ENCODE results near the gene SS18L1.

Gene SS18L1

DNA sequence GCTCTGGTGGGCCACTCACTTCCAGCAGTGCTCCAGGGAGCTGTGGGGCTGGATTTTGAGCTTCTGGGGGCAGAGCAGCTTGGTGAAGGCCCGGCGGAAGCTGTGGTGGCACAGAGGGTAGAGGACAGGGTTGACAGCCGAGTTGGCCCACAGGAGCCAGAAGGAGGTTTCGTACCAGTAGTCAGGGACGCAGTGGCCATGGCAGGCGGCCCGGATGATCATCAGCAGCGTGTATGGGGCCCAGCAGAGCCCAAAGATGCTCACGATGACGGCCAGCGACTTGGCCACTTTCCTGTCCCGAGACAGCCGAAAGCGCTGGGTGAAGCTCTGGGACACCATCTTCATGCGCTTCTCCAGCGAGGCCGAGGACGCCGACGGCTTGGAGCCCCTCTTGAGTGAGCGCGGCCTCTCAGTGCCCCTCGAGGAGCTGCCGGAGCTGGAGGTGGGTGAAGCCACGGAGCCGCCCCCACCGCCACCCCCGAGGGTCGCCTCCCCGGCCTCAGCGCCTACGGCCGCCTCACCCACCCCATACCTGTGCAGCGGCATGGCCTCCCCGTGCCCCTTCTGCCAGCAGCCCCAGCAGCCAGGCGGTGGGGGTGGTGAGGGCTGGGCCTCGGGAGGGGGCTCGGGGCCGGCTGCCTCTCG, 72.5 kb downstream of the SS18L1 start:
- DNase-seq = no peak

DNA sequence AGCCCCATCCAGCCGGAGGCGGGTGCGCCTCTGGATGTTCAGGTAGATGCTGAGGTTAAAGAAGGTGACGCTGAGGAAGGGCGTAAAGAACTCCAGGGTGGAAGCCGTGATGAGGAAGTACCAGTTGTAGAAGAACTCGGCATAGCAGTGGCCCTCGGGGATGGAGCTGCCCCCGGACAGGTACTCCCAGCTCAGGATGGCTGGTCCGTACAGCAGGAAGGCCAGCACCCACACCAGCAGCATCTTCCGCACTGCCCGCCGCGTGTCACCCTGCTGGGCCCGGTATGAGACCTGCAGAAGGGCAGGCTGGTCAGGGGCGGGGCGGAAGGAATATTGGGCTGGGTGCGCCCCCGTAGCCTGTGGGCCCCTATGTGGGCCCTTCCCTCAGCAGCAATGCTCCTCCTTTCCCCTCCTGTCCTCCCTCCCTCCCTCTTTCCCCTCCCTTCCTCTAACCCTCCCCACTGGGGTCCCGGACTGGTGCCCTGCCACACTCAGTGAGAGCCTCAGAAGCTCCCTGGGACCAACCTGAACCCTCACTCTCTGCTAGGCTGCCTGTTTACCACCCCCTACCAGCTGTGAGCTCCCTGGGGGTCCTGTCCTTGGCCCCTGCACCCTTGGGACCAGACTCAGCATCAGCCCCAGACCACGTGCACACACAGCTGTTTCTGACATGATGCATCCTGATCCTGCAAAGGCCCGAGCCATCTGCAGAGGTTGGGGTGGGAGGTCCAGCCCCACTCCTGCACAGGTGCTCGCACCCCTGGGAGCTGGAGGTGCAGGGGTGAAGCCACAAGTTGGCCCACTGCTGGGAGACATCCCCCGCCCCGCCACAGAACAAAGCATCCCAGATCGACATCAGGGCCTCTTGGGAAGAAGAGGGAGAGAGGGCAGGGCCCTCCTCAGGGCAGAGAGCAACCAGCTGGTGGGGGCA, 73.3 kb downstream of the SS18L1 start:
- DNase-seq = no peak

DNA sequence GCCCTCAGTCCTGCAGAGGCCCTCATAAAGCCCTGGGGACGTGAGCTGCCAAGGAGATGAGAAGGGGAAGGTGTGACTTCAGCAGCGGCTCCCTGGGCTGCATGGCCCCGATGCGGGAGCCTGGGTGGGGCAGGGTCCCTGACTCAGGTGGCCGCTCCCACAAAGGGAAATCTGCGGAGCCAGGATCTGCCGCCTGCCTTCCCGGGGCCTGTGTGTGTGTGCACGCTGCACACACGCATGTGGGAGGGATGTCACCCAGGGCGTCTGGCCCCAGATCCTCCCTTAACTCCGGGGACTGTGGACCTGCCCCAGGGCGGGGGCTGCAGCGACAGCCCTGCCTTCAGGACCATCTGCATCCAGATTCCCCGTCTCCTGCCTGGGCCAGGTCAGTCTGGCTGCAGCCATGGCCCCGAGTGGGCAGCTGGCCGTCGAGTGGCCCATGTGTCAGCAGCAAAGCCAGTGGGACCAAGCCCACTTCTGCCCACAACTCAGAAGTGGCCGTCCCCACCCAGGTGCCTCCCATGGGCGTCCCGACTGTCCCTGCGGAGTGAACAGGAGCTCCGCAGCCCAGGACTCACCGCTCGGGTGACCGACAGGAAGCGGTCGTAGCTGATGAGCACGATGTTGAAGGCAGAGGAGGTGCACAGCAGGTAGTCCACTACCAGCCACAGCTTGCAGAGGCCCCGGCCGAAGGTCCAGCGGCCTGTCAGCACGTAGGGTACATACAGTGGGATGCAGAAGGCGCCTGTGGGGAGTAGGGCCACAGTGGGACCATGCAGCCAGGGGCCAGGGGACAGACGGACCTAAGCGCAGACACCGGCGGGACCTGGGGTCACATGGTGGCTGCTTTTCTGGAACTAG, 74.6 kb downstream of the SS18L1 start:
- DNase-seq = no peak

DNA sequence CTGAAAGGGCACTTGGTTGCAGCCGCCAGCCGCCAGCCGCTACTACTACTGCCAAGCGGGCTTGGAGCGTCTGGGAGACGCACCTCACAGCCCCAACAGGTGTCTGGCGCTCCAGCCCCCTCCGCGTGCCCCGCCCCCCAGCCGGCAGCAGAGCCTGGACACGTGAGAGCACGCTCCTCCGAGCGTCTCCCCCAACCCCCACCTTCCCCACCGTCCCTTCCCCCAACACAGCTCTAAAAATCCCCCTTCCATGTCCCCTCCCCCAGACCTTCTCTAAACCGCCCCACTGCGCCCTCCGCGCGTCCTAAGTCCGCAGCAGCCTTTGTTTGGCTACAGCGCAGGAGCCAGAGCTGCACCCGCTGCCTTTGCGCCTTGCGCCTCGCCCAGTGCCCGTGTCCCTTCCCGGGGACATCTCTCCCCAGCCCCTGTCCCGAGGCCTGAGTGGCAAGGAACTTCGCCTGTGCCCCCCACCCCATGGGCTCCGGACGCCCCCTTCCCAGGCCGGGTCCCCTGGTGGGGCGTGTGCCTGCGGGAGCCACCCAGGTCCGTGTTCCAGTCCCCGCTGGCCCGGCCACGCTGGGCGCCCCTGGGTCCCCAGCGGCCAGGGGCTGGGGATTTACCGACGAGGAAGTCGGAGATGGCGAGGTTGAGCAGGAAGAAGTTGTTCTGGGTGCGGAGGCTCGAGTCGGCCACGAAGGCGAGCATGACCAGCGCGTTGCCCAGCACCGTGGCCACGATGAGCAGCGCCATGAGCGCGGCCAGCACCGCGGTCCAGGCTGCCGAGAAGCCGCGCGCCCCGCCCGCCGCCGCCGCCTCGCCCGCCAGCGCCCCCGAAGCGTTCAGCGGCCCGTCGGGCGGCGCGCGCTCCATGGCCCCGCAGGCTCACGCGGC, 75.8 kb downstream of the SS18L1 start:
- DNase-seq = no peak

DNA sequence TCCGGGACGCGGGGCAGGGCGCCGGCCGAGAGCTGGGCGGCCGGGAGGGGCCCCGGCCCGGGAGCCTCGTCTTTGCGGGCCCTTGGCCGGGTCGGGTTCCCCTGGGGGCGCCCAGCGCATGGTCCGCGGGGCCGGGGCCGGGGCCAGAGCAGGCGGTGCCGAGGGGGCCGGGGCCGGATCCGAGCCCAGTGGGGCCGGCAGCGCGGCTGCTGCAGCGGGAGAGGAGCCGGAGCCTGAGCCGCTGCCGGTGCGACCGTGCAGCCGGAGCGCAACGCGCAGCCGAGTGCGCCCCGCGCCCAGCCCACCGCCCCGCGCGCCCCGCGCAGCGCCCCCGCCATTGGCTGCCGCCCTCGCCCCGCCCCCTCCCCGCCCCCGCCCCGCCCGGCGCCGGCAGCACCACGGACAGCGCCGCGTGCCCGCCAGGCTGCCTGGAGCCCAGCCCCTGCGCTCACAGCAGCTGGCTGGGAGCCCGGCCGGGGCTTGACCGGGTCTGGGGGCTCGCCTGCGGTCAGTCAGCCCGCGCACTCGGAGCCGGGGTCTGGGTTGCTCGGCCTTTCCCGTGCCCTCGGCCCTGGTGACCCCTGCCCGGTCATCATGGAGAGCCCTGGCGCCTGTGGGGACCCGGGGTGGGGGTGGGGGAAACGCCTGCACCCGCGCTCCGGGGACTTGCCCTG, 76.6 kb downstream of the SS18L1 start, which contains the start of gene HRH3:
Gene HRH3 (minus strand): TSS at position 287 of the 674 bp plus-strand sequence. CDS start 308 bp downstream, outside the sequence.
- DNase-seq = peak; percentile 85

DNA sequence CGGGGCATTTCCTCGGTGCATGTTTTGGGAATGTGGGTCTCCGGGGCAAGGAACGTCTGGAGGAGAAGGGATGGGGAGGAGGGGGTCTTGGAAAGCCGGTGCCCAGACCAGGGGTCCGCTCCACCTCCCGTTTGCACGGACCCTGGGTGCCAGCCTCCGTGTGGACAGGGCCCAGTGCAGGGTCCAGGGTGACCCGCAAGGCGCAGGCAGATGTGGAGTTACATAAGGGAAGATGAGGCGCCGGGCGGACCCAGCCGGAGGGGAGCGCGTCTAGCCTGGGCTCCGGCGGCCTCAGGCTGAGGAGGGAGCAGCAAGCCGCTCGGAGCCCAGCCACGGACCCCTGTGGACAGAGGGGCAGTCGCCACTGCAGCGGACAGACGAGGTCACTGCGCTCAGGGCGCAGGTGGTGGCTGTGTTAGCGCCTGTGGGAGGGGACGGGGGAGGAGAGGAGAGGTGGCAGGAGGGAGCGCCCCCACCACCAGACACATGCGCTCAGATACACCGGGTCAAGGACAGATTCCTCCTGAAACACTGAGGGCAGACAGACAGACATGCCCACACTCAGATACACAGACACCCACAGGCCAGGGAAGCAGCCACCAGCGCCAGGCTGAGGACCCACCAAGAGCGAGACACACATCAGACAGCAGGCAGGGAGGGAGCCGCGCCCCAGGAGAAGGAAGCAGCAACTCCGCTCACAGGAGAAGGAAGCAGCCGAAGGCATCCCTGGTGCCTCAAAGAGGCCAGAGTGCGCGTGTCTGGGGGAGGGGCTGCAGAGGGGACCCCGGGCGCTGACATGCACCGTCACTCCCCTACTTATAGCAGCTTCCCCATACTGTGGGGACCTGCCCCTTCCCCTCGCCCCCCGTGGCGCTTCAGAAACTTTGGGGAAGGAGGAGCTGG, 77.3 kb downstream of the SS18L1 start:
- DNase-seq = no peak

DNA sequence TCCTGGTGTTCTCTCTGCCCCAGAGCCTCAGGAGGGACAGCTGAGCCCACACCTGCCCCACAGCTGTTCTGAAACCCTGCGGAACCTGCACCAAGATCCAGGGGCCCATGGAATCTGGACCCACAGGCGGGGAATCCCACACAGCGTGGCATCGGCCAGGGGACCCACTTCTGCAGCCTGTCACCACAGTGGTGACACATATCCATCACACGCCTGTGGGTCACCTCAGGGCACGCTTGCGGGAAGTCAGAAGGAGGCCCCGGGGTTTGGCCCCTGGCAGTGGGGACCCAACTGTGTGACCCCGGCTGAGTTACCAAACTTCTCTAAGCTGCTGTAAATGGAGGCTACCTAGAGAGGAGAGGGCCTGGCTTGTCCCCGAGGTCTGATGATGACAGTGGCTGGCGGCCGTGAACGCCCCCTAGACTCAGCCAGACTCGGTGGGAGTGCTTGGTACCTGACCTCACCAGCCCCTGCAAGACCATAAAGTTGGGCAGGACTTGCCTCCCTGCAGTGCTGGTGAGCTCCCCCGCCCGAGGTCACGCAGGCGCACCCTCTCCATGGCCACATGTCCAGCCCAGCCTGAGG, 78.8 kb downstream of the SS18L1 start:
- DNase-seq = no peak

DNA sequence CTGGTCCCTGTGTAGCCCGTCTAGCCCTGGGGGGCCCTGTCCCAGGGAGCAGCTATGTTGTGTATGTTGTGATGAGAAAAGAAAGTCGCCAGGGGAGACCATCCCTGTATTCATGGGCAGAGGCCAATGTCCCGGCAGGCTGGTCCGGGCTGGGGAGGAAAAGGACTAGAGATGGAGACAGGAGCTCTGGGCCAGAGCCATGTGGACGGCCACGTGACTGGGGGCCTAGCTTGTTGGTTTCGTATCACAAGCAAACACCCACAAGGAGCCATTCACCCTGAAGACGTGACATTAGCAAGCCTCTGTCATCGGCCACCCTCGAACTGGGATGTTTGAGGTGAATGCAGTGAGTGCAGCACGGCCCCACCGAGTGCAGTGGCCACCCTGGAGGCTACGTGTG, 79.4 kb downstream of the SS18L1 start:
- DNase-seq = no peak

DNA sequence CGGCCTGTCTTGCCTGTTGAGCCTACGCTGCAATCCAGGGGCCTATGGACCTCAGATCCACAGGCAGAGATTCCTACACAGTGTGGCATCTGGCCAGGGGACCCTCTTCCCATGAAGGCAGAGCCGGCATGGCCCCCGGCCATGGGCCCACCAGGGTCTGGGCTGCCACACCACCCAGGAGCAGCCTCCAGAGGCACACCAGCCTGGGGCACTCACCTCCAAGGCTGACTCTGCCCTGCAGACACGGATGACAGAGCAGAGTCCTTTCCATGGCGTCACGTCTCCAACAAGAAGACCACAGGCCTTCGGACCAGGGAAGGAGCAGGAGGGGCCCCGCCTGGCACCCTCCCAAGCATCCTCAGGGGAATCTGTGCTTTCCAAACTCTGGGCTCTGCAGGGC, 80.0 kb downstream of the SS18L1 start:
- DNase-seq = no peak

DNA sequence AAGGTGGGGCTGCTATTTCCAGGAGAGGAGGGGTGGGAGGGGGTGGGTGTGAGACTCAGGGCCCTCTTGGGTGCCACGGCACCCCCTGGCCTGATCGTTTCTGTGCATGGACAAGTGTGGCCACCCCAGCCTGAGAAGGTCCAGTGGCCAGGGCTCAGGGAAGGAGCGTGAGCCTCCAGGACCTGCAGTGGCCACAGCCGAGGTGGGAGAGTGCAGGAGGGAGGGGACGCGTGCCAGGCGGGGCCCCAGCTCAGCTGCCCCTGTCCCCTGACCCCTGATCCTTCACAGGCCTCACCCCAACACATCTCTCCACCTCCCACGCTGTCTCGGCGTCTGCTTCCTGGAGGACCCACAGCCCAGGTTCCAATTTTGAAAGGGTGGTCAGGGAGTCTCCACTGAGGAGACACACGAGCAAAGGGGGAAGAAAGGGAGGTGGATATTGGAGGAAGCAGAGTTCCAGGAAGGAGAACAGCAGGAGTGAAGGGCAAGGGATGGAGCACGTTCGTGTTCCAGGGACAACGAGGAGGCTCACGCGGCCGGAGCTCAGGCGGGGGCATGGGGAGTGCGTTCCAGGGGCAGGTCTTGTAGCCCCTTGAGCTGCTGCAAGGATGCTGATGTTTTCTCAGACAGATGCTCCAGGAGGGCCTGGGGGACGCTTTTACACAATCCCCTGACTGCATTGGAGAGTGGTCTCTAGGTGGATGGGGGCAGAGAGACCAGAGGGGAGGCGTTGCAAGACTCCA, 80.7 kb downstream of the SS18L1 start:
- no peak for DNase-seq

DNA sequence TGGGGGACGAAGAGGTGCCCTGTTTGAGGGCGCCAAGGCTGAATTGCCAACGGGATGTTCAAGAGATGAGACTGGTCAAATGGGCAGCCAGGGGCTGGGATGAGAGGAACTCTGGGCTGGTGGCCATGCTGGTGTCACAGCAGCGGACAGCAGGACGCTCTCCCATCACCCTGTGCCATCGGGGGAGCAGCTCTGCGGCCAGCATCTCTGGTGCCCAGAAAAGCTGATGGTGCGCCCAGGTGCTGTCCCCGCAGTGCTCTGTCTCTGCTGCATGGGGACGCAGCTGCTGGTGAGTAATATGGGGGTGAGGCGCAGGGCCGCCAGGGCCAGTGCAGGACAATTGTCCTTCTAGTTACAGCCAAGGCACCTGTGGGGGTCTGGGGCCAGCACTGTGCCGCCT, 81.5 kb downstream of the SS18L1 start:
- DNase-seq = no peak

DNA sequence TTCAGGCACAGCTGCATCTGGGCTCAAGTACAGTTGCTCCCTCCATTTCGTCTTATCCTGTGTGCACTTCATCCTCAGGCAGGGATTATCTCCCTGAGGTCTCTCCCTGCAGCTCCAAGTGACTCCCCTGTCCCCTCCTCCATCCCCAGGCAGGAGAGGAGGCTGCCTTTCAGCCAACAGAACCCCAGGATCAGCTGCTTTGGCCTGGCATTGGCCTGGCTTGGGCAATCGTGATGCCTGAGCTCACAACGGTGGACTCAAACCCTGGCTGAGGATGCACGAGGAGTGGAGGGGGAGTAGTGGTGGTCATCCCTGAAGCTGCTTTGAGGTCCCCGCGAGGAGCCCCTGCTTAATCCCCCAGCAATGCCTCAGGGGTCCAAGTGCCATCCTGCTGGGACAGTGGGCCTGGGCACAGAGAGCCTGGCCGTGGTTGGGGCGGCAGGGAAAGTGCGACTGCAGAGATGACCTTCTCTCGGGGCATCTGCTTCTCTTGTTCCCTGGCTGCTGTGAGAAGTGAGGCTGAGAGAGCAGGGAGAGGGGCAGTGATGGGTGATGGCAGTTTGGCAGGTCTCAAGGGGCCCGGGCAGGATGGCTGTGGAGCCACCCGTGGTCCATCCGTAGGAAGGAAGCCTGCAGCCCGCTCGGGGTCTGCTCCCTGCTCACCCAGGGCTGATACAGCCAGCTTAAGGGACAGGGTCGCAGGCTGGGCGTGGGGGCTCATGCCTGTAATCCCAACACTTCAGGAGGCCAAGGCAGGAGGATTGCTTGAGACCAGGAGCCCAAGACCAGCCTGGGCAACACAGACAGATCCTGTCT, 82.5 kb downstream of the SS18L1 start:
- DNase-seq = no peak

DNA sequence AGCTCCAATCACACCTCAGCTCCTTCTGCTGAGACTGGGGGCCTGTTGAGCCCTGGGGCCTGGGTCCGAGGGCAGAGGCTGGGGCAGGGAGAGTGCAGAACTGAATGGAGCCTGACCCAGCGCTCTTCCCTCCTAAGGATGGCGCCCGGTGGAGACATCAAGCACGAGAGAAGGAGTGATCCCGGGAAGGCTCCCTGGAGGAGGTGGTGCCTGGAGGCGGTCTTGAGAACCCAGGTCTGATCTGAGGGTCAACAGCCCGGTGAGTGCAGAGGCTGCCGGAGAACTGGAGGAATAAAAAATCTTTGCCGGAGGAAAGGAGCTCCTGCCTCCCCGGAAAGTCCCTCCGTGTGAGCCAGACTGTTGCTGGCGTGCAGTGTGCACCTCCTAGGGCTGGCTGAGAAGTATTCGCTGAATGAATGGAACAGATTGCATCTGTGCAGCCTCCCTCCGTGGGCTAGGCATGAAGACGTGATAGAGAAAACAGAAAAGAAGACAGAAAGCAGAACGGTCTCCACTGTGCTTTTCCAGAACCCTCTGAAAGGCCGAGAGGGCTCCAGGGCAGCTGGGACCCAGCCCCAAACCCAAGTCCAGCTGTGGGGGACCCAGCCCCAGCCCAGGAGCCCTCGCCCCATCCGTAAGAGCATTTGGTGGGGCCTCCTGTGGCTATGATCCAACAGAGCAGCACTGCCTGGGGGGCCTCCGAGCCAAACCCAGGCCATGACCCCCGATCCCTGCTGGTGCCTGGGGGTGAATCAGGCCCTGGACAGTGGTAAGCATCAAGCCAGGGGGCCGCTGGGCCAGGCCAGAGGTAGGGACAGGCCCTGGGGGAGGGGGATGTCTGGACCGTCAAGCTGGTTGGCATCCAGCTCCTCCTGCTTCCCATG, 83.4 kb downstream of the SS18L1 start:
- no peak for DNase-seq

DNA sequence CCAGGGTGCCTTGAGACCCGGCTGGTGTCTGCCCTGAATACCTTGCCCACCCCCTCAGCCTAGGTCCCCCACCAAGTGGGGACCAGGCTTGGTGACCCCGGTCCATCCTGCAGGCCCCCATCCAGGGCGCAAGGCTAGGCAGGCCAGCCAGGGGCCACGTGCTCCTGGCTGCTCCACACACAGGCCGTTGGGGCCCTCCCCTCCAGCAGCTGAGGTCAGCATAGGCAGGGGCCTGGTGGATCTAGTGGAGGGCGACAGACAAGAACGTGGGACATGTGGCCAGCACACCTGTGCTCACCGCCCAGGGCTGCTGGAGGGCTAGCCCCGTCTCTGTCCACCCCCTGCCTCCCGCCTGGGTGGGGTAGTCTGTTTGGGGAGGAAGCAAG, 84.0 kb downstream of the SS18L1 start:
- no peak for DNase-seq

DNA sequence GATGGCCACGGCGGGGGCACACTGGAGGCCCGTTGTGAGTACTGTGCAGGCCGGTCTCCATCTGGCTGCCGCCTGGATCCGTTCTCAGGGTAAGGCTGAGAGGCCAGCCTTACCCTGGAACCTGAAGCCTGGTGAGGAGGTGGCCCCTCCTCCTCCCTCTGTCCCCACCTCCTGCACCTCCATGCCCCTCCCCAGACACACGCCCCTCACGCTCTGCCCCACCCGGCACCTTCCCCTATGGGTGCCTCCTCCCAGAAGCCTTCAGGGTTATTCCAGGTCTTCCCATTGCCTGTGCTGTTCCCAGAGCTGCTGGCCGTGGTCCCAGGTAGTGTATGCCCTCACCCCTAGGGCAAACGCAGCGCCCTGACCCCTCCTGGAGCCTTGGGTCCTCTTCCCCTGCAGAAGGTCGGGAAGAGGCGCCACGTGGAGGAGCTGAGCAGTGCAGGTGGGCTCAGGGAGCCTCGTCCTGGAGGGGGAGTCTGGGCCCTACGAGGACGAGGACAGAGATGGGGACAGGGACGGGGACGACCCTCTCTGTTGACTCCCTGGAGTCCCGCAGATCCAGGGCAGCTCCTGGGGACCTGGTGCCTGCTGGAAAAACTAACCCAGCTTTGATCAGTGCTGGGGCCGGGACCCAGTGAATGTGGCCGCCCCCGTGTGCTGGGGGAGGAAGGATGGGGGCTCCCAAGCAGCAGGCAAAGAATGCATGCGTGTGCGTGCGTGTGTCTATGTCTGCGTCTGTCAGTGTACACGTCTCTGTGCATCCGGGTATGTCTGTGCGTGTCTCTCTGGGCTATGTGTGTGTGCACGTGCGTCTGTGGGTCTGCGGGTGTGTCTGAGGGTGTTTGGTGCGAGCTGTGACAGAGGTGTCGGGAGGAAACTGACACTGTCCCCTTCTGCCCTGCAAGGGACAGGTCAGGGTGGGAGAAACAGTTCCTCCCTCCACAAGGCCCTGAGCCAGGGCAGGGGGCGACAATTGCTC, 84.7 kb downstream of the SS18L1 start:
- DNase-seq = peak; percentile 65

DNA sequence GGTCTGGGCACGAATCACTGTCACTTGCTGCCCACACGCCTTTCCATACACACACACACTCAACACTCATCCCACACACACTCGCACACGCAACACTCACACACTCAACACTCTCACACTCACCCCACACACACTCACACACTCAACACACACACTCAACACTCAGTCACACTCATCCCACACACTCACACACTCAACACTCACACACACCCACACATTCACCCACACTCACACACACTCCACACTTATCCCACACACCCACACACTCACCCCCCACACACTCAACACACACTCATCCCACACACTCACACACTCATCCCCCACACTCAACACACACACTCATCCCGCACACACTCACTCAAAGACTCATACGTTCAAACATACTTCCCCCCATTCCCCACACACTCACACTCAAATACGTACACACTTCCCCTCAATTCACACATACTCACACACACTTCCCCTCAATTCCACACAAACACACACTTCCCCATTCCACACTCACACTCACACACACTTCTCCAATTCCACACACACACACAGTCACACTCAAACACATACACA, 85.5 kb downstream of the SS18L1 start:
- DNase-seq = no peak

Data from islet precursor cell (in vitro differentiated cells).